Urinary bladder (tissue), 4 donors: ENCODE results near the gene KCNQ1OT1. TPM values are rescaled to one million over a fixed set of nuclear protein-coding genes. Genes with fewer than 3 reads are reported as not detected.

Experiments used
- DNase-seq: peaks from one replicate; pipeline ENCODE4 v3.0.0-alpha.2; 2015; ENCODE audit errors: extremely low spot score
- H3K27ac ChIP-seq: one replicate; pipeline ENCODE4 v1.5.1; 2013; ENCODE audit warnings: low read depth, mild to moderate bottlenecking, moderate library complexity
- H3K36me3 ChIP-seq: one replicate; pipeline ENCODE4 v1.6.1; 2013; ENCODE audit warnings: mild to moderate bottlenecking, moderate library complexity; ENCODE audit not compliant: insufficient read depth
- H3K4me1 ChIP-seq: one replicate; pipeline ENCODE4 v1.6.1; 2013; ENCODE audit warnings: mild to moderate bottlenecking, moderate library complexity; ENCODE audit not compliant: insufficient read depth
- H3K4me3 ChIP-seq: one replicate; pipeline ENCODE4 v1.5.1; 2013; ENCODE audit warnings: low read depth, low read length
- WGBS: extraction: QIAGEN DNeasy Blood & Tissue Kit; methylation state at CpG from one replicate; pipeline ENCODE4 v1.1.7; 2013; 5-methylcytosine and 5-hydroxymethylcytosine counted together
- polyA plus RNA-seq: library from polyadenylated mRNA; stranded (reverse); fragments of 200-250 nt; gene quantifications from one replicate; pipeline ENCODE4 v1.2.3, GENCODE V29; 2013
- total RNA-seq: library from RNA; depleted of rRNA; stranded (reverse); fragments of >200 nt; gene quantifications from one replicate; pipeline ENCODE4 v1.2.3, GENCODE V29; 2014
- donor health status: healthy with polysubstance abuse.
- donor health status: healthy.

The KCNQ1OT1 gene
- total and polyA plus RNA-seq, 2 donors: 0.06 to 24.7 TPM

- no peak for DNase-seq
Observed at GRCh38 chr11:2565447-2566222, 134.2 kb downstream of the KCNQ1OT1 start.

GRCh38 chr11:2564588-2565425 lies 135.0 kb downstream of the KCNQ1OT1 start:
- no peak for DNase-seq
- WGBS: 85% methylated on average over 16 of the region's 16 CpGs
- H3K27ac ChIP-seq: no peak overlapping the region
- H3K36me3 ChIP-seq: no peaks in the 10 kb centered on the region
- no peak overlapping the region for H3K4me3 ChIP-seq
- no peaks in the 10 kb centered on the region for H3K4me1 ChIP-seq

More at GRCh38 chr11:2565447-2566222, 134.2 kb downstream of the KCNQ1OT1 start:
- H3K4me1 ChIP-seq: no peaks in the 10 kb centered on the region
- H3K4me3 ChIP-seq: no peak overlapping the region
- H3K36me3 ChIP-seq: no peaks in the 10 kb centered on the region
- H3K27ac ChIP-seq: no peak overlapping the region
- WGBS: 94% methylated on average over 13 of the region's 13 CpGs

- WGBS: 93% methylated on average over 14 of the region's 14 CpGs
- Histone ChIP-seq H3K4me1 (no peaks in the 10 kb centered on the region), H3K4me3 (no peak overlapping the region), H3K27ac (no peak overlapping the region), H3K36me3 (no peaks in the 10 kb centered on the region)
- DNase-seq: no peak
Observed at GRCh38 chr11:2564008-2564530, 135.7 kb downstream of the KCNQ1OT1 start.

GRCh38 chr11:2563213-2564007 lies 136.4 kb downstream of the KCNQ1OT1 start:
- H3K4me3 ChIP-seq: no peak overlapping the region
- no peak overlapping the region for H3K27ac ChIP-seq
- no peaks in the 10 kb centered on the region for H3K4me1 ChIP-seq
- no peaks in the 10 kb centered on the region for H3K36me3 ChIP-seq
- WGBS: 92% methylated on average over 28 of the region's 28 CpGs
- no peak for DNase-seq

- no peaks in the 10 kb centered on the region for H3K36me3 ChIP-seq
- DNase-seq: no peak
- H3K4me3 ChIP-seq: no peak overlapping the region
- no peaks in the 10 kb centered on the region for H3K4me1 ChIP-seq
- 85% methylated on average over 6 of the region's 6 CpGs for WGBS
- H3K27ac ChIP-seq: no peak overlapping the region
Observed at GRCh38 chr11:2562890-2563212, 136.9 kb downstream of the KCNQ1OT1 start.

GRCh38 chr11:2561696-2562581 lies 137.9 kb downstream of the KCNQ1OT1 start:
- no peaks in the 10 kb centered on the region for H3K36me3 ChIP-seq
- no peak overlapping the region for H3K4me3 ChIP-seq
- no peak overlapping the region for H3K27ac ChIP-seq
- no peaks in the 10 kb centered on the region for H3K4me1 ChIP-seq
- no peak for DNase-seq
- WGBS: 83% methylated on average over 27 of the region's 27 CpGs

- Histone ChIP-seq H3K4me3 (no peak overlapping the region), H3K27ac (no peak overlapping the region), H3K36me3 (no peaks in the 10 kb centered on the region), H3K4me1 (no peaks in the 10 kb centered on the region)
- 78% methylated on average over 28 of the region's 28 CpGs for WGBS
- DNase-seq: no peak
Observed at GRCh38 chr11:2559527-2560311, 140.1 kb downstream of the KCNQ1OT1 start.

GRCh38 chr11:2558861-2559526 lies 140.8 kb downstream of the KCNQ1OT1 start:
- Histone ChIP-seq H3K4me3 (no peak overlapping the region), H3K4me1 (no peaks in the 10 kb centered on the region), H3K27ac (no peak overlapping the region), H3K36me3 (no peaks in the 10 kb centered on the region)
- no peak for DNase-seq
- WGBS: 91% methylated on average over 13 of the region's 13 CpGs

- Histone ChIP-seq H3K36me3 (no peaks in the 10 kb centered on the region), H3K27ac (no peak overlapping the region), H3K4me1 (no peaks in the 10 kb centered on the region), H3K4me3 (no peak overlapping the region)
- no peak for DNase-seq
- WGBS: 94% methylated on average over 17 of the region's 17 CpGs
Observed at GRCh38 chr11:2558397-2558796, 141.4 kb downstream of the KCNQ1OT1 start.
